ENCODE measurements around the gene TMED4.

TMED4 gene

GRCh38 chr7:44539669-44540506 is 42.1 kb downstream of the TMED4 start:
- no peak for DNase-seq

DNA sequence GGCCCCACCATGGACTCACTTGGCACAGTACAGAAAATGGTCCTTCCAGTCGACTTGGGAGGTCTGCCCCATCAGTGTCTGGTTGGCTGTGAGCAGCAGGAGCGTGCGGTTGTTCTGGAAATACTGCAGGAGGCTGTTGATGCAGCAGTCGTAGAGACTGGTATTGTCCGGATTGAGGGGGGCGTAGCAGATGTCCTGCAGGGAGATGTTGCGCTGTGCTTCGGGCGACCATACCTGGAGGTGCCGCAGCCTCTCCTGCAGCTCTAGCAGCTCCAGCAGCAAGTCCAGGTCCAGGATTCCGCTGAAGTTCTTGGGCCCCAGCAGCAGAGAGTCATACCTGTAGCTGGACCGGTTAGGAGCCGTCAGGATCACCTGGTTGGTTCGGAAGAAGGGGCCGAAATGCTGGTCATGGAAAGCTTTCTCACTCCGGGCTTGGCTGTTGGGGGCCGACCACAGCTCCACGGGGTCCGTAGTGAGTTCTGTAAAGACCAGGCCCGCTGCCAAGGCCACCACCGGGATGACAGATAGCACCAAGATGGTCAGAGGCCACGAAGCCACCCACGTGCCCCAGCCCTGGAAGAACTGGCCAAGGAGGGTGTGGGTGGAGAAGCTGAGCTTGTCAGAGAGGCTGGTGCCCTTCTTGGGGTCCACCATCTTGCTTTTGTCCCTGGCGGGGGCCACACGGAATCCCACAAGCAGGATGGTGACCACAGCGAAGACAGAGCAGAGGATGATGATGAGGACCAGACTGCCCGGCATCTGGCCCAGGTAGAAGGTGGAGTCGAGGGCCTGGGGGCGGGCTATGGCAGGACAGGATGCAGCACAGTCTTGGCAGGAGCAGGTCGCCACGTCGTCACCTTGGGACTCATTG is 43.0 kb downstream of the TMED4 start:
- no peak for DNase-seq

DNA sequence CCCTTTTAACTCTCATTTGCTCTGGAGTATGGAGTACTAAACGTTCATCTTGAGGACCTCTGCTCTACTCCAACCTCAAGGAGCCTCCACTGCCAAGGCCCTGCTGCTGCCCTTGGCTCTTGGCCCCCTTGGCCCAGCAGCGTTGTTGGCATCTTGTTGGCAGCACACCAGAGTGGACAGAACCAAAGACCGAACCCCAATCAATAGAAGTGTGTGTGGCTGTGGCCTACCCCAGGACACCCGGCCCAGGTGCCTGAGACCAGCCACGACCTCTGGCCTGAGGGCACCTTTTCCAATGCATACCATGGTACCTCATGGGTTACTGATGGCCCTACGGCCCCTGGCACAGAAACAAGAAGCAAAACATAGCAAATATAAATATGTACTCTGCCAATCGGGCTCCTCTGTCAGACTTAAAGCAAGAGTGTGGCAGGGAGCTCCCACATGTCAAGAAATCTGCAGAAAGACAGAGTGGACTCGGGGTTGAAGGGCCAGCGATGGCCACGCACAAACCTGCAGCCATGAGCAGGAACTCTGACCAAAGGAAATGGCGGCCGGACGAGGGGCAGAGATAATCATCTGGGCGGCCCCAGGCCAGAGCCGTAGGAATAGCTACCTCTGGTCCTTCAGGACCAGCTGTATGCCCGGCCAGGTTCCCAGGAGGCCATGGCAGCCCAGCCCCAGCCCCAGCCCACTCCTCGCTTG is 43.8 kb downstream of the TMED4 start:
- DNase-seq: no peak

- no peak for DNase-seq
Observed at GRCh38 chr7:44537442-44537841, 44.6 kb downstream of the TMED4 start.

DNA sequence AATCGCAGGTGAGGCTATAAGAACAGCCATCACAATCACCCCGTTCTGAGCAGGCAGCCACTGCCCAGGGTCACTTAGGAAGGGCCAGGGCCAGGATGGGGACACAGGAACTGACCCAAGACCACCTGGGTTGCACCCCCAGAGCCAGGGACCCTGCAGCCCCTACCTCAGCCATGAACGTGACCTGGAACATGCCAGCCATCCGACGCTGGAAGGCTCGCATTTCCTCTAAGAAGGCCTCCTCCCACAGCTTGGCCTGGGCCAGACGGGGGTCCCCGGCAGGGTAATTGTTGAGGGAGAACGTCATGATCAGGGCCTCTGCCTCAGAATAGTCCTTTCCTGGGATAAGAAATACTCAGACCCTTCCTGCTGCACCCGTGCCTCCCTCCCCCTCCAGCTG is 45.9 kb downstream of the TMED4 start:
- DNase-seq: no peak

- no peak for DNase-seq
Observed at GRCh38 chr7:44535348-44536064, 46.5 kb downstream of the TMED4 start.

DNA sequence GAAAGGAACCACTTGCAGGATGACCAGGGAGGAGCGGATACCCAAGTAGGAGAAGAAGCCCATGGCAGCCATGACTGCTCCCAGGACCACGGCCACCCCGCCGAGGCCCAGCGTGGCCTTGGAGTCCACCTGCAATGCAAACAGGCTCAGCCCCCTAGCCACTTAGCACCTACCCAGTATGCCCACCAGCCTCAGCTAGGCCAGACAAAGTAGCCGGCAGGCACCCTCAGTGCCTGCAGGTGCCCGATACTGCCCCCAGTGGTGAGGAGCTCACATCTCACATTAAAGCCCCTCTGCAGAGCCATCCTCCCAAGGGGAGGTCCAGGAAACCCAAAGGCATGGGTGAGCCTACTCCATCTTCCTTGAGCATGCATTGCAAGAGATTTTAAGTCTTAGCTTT is 47.5 kb downstream of the TMED4 start:
- no peak for DNase-seq

GRCh38 chr7:44534087-44534486 is 47.9 kb downstream of the TMED4 start:
- DNase-seq: no peak

DNA sequence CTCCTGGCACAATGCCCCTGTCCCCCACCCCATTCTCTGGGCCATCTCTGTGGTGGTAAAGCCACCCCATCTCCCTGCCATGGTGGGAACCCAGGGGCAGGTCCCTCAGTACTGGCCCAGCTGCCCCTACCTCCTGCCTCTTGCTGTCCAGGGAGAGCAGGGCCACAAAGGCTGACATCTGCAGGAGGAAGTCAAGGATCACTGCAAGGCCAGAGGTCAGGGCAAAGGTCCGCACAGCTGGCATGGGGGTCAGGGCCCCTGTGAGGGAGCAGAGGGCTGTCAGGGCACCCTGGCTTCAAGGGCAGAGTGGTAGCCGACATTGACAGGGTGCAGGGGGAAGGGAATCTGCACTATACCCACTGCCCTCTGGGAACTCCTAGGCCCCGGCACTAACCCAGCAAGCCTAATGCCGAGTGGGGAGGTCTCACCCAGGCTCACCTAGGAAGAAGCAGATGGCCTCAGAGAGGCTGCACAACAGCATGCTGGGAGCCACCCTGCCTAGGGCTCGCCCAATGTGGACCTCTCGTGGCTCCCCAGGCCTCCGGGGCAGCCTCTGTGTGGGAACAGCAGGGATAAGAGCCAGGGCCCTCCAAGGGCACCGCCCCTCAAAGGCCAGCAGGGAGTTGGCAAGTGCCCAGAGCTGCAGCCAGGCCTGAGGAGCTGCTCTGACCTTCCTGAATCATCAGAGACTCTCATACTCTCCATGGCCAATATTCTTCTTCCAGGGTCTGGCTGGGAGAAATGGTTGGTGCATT is 48.6 kb downstream of the TMED4 start:
- DNase-seq: no peak

GRCh38 chr7:44531421-44532380 is 50.3 kb downstream of the TMED4 start:
- no peak for DNase-seq

GRCh38 chr7:44530990-44531389 is 51.0 kb downstream of the TMED4 start:
- no peak for DNase-seq
